ENCODE data around the gene MRGPRX2.

GRCh38 chr11:19080579-19080993 lies 20.1 kb upstream of the MRGPRX2 start:
- TF ChIP-seq GABPA (IDR thresholded peaks at IDR 0.05; ENCODE audit: low read depth) (no peak), EZH2 (IDR thresholded peaks at IDR 0.05; ENCODE audit: borderline replicate concordance, control insufficient read depth, low read depth, low read length) (no peak), FOXK2 (IDR thresholded peaks at IDR 0.05) (no peak), ZNF622 (IDR thresholded peaks at IDR 0.05) (no peak), TBL1XR1 (IDR thresholded peaks at IDR 0.05; ENCODE audit: low read depth, low read length) (no peak), TAF1 (IDR thresholded peaks at IDR 0.05; ENCODE audit: borderline replicate concordance, low read depth, low read length) (no peak), BRCA1 (IDR thresholded peaks at IDR 0.05; ENCODE audit: low read depth, low read length) (no peak), ASH2L (IDR thresholded peaks at IDR 0.05; ENCODE audit: borderline replicate concordance, low read depth) (no peak), RAD51 (IDR thresholded peaks at IDR 0.05) (no peak), YY1 (IDR thresholded peaks at IDR 0.05; ENCODE audit: low read depth, low read length) (no peak), ZBTB33 (IDR thresholded peaks at IDR 0.05) (no peak), FOS (IDR thresholded peaks at IDR 0.05; ENCODE audit: borderline replicate concordance, extremely low read depth, insufficient read length) (no peak), CEBPB (IDR thresholded peaks at IDR 0.05; ENCODE audit: borderline replicate concordance in 1 of 2, low read depth in 2 of 2, low read length in 2 of 2) (no peak)
- TF ChIP-seq, protein P1, sequence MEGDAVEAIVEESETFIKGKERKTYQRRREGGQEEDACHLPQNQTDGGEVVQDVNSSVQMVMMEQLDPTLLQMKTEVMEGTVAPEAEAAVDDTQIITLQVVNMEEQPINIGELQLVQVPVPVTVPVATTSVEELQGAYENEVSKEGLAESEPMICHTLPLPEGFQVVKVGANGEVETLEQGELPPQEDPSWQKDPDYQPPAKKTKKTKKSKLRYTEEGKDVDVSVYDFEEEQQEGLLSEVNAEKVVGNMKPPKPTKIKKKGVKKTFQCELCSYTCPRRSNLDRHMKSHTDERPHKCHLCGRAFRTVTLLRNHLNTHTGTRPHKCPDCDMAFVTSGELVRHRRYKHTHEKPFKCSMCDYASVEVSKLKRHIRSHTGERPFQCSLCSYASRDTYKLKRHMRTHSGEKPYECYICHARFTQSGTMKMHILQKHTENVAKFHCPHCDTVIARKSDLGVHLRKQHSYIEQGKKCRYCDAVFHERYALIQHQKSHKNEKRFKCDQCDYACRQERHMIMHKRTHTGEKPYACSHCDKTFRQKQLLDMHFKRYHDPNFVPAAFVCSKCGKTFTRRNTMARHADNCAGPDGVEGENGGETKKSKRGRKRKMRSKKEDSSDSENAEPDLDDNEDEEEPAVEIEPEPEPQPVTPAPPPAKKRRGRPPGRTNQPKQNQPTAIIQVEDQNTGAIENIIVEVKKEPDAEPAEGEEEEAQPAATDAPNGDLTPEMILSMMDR (IDR thresholded peaks at IDR 0.05 in 2 of 3, conservative IDR thresholded peaks at IDR 0.05 in 1 of 3; ENCODE audit: control insufficient read depth in 2 of 3, extremely low read depth in 1 of 3, insufficient read depth in 1 of 3, low read depth in 3 of 3, low read length in 3 of 3), result no peak

All from GM12878 (cell line).